ENCODE data around the gene SORBS1. TPM values are rescaled to one million over a fixed set of nuclear protein-coding genes. Genes with fewer than 3 reads are reported as not detected.

SORBS1 gene
- total RNA-seq, 4 donors from 2014 or later, result 28.1 to 92.5 (median 41.7) TPM

- Histone ChIP-seq H3K36me3 (no peaks in the 10 kb centered on the region), H3K9me3 (no peaks in the 10 kb centered on the region), H3K27me3 (no peaks in the 10 kb centered on the region), H3K4me3 (no peak overlapping the region), H3K4me1 (no peaks in the 10 kb centered on the region), H3K27ac (no peak overlapping the region)
- peak in 1 of 2 donors; percentile 15 for DNase-seq (ENCODE audit: low spot score in 2 of 2)
- TF ChIP-seq POLR2A (IDR thresholded peaks at IDR 0.05), result no peak
- TF ChIP-seq POLR2AphosphoS5 (IDR thresholded peaks at IDR 0.05), result no peak
- no peak for TF ChIP-seq CTCF (IDR thresholded peaks at IDR 0.05)
- TF ChIP-seq EP300 (IDR thresholded peaks at IDR 0.05), result no peak
- WGBS, result 56% methylated on average over 2 of the region's 2 CpGs
Measured at GRCh38 chr10:95579835-95580535, 18.8 kb upstream of the SORBS1 start.

DNA sequence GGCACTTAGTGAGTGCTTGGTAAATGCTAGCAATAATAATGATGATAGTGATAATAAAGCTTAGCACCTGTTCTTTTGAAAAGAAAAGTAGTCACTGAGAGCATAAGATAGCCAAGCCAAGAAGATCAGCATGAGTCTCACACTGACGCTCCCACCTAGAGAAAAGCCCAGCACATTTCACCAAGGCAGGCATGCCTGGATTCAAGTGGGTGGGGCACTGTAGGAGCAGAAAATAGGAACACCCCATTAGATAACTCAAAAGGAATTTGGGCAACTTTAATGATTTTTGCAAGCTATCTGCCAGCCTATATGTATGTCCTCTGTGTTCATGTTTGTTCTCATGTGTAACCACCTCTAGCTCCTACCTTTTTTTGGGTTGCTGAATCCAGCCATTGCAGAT is 18.1 kb upstream of the SORBS1 start:
- WGBS, result 60% methylated on average over 1 of the region's 1 CpG
- no peaks in the 10 kb centered on the region for H3K27me3 ChIP-seq
- no peak overlapping the region for H3K4me3 ChIP-seq
- peak in 1 of 2 donors; percentile 20 for DNase-seq (ENCODE audit: low spot score in 2 of 2)
- no peaks in the 10 kb centered on the region for H3K36me3 ChIP-seq
- no peak overlapping the region for H3K27ac ChIP-seq
- TF ChIP-seq POLR2AphosphoS5 (IDR thresholded peaks at IDR 0.05) (no peak), POLR2A (IDR thresholded peaks at IDR 0.05) (no peak), EP300 (IDR thresholded peaks at IDR 0.05) (no peak), CTCF (IDR thresholded peaks at IDR 0.05) (no peak)
- H3K9me3 ChIP-seq, result no peaks in the 10 kb centered on the region
- no peaks in the 10 kb centered on the region for H3K4me1 ChIP-seq

DNA sequence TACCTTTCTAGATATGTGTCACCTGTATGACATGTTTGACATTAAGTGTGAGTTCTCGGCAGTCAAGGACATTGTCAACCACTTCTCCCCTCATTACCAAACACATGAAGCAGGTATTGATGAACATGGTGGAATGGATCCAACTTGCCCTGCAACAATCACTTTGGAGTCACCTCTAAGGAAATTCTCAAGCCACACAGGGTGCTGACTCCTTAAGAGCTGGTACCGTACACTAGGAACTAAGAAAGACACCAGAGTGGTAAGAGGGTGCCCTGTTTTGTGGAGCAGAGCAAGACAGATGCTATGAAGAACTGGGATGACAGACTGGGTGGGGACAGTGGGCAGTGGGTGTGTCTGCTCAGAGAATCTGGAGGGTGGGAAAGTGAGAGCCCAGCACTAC is 17.4 kb upstream of the SORBS1 start:
- DNase-seq (ENCODE audit: low spot score in 2 of 2), result peak in 1 of 2 donors; percentile 40
- Histone ChIP-seq H3K4me3 (no peak overlapping the region), H3K27me3 (no peaks in the 10 kb centered on the region), H3K4me1 (no peaks in the 10 kb centered on the region), H3K9me3 (no peaks in the 10 kb centered on the region), H3K27ac (no peak overlapping the region), H3K36me3 (no peaks in the 10 kb centered on the region)
- TF ChIP-seq POLR2A (IDR thresholded peaks at IDR 0.05) (no peak), CTCF (IDR thresholded peaks at IDR 0.05) (no peak), EP300 (IDR thresholded peaks at IDR 0.05) (no peak), POLR2AphosphoS5 (IDR thresholded peaks at IDR 0.05) (no peak)
- WGBS, result 94% methylated on average over 2 of the region's 2 CpGs

DNA sequence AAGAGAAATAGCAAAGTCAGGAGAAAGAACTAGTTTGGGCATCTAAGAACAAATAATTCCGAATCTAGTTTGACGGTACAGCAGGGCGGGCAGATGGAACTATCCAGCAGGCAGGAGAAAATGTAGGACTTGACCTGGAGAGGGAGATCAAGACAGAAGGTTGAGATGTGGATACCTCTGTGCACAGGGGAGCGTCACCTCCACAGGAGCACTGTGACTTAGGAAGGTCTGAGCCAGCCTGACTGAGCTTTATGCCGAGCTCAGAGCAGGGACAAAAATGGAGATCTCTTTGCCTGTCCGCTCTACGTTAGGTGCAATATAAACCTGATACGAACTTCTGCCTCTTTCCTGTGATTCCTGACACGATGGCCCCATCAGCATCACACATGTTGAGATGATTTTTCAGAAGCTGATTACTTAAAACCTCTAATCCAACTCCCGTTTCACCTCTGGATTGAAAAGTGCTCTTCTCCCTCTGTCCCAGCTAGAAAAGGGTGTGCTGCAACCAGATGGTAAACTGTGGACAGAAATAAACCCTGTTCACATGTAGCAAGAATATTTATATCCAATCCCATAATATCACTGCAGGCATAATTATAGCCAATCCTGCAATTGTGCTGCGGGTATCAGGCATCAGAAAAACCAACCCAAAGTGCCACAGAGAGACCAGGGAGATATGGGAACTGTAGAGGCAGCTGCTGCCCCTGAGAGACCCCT is 13.6 kb upstream of the SORBS1 start:
- peak in 1 of 2 donors; percentile 38 for DNase-seq (ENCODE audit: low spot score in 2 of 2)
- Histone ChIP-seq H3K4me1 (no peaks in the 10 kb centered on the region), H3K27ac (no peak overlapping the region), H3K36me3 (no peaks in the 10 kb centered on the region), H3K27me3 (no peaks in the 10 kb centered on the region), H3K4me3 (no peak overlapping the region), H3K9me3 (no peaks in the 10 kb centered on the region)
- TF ChIP-seq EP300 (IDR thresholded peaks at IDR 0.05) (no peak), CTCF (IDR thresholded peaks at IDR 0.05) (no peak), POLR2A (IDR thresholded peaks at IDR 0.05) (no peak), POLR2AphosphoS5 (IDR thresholded peaks at IDR 0.05) (no peak)
- 80% methylated on average over 11 of the region's 11 CpGs for WGBS

GRCh38 chr10:95573964-95574604 is 12.9 kb upstream of the SORBS1 start:
- Histone ChIP-seq H3K4me1 (no peaks in the 10 kb centered on the region), H3K9me3 (no peaks in the 10 kb centered on the region), H3K36me3 (no peaks in the 10 kb centered on the region), H3K27me3 (no peaks in the 10 kb centered on the region), H3K4me3 (no peak overlapping the region), H3K27ac (no peak overlapping the region)
- 91% methylated on average over 6 of the region's 6 CpGs for WGBS
- DNase-seq (ENCODE audit: low spot score in 2 of 2), result no peak
- TF ChIP-seq CTCF (IDR thresholded peaks at IDR 0.05) (no peak), POLR2A (IDR thresholded peaks at IDR 0.05) (no peak), POLR2AphosphoS5 (IDR thresholded peaks at IDR 0.05) (no peak), EP300 (IDR thresholded peaks at IDR 0.05) (no peak)

All from suprapubic skin (tissue), 4 donors.